Uterine smooth muscle cell (primary cell): ENCODE data around the gene SCN8A. TPM values are rescaled to one million over a fixed set of nuclear protein-coding genes. Genes with fewer than 3 reads are reported as not detected.

Experiments used
- total RNA-seq: library from RNA; depleted of rRNA; stranded (reverse); fragments of >200 nt; gene quantifications from 2 replicates; pipeline ENCODE4 v1.2.3, GENCODE V29; 2014

SCN8A gene
- 39.5 and 45.0 TPM in 2 replicates for total RNA-seq

GRCh38 chr12:51591016-51591901, at the start of gene SCN8A:
Gene SCN8A, plus strand, starts transcription at chr12:51591233. Its CDS starts 71,585 bp downstream, at chr12:51662818.

GRCh38 chr12:51848326-51848727, 257.3 kb downstream of the SCN8A start, which contains the start of gene FIGNL2:
Gene FIGNL2, minus strand, starts transcription at chr12:51848718. Its CDS starts 26,305 bp downstream, at chr12:51822413.

Other genes with a start within 250 kb of the SCN8A start
- gene CELA1, start 244.6 kb upstream of the SCN8A start, total RNA-seq = not detected in 2 replicates
- gene GALNT6, start 199.8 kb upstream of the SCN8A start, total RNA-seq = 37.9 and 52.3 TPM in 2 replicates
- gene SLC4A8, start 166.4 kb upstream of the SCN8A start, total RNA-seq = 2.6 and 7.2 TPM in 2 replicates